Gastroesophageal sphincter (tissue), 4 donors: ENCODE measurements around the gene STK32A. TPM values are rescaled to one million over a fixed set of nuclear protein-coding genes. Genes with fewer than 3 reads are reported as not detected.

Experiments
- ATAC-seq: fragments of 150-250 bp; one replicate; pipeline ENCODE4 v1.9.1; 2016; ENCODE audit warnings: mild to moderate bottlenecking, moderate library complexity
- H3K27ac ChIP-seq, 4 donors: fragments of 200-600 bp; sonication (generic) in 3 of 4; 1 replicate in 3 of 4; 2 replicates in 1 of 4; pipeline ENCODE4 v1.5.1; 2016 to 2019
- H3K27me3 ChIP-seq: fragments of 200-600 bp; sonication (generic); one replicate; pipeline ENCODE4 v1.5.1; 2019
- H3K36me3 ChIP-seq, 2 donors: fragments of 200-600 bp; sonication (generic); one replicate each; pipeline ENCODE4 v1.5.1; 2019; ENCODE audit warnings: control low read depth in 1 of 2
- H3K4me1 ChIP-seq, 3 donors: fragments of 200-600 bp; sonication (generic); 1 replicate in 2 of 3; 2 replicates in 1 of 3; pipeline ENCODE4 v1.5.1; 2016 to 2019; ENCODE audit warnings: control low read depth in 2 of 3
- H3K4me3 ChIP-seq, 2 donors: fragments of 200-600 bp; sonication (generic); one replicate each; pipeline ENCODE4 v1.5.1; 2019; ENCODE audit warnings: mild to moderate bottlenecking in 1 of 2, moderate library complexity in 1 of 2
- H3K9me3 ChIP-seq, 3 donors: fragments of 200-600 bp; sonication (generic); one replicate each; pipeline ENCODE4 v1.5.1; 2017 to 2019; ENCODE audit warnings: control low read depth in 2 of 3
- CTCF ChIP-seq, 4 experiments: fragments of 200-600 bp in 2 of 4; fragments of 450-650 bp in 2 of 4; sonication (generic) in 1 of 4; IDR thresholded peaks; one replicate each; pipeline ENCODE4 v1.5.1; 2017 to 2019; ENCODE audit warnings: antibody characterized with exemption in 4 of 4, mild to moderate bottlenecking in 2 of 4, moderate library complexity in 2 of 4
- EP300 ChIP-seq: sonication (generic); formaldehyde crosslinking; IDR thresholded peaks from one replicate; pipeline ENCODE4 v1.6.1; 2017; ENCODE audit warnings: antibody characterized with exemption, mild to moderate bottlenecking
- POLR2A ChIP-seq, 2 donors: fragments of 450-650 bp; IDR thresholded peaks; one replicate each; pipeline ENCODE4 v1.6.1; 2017; ENCODE audit warnings: antibody characterized with exemption in 2 of 2, mild to moderate bottlenecking in 2 of 2, moderate library complexity in 1 of 2
- POLR2AphosphoS5 ChIP-seq: sonication (generic); formaldehyde crosslinking; IDR thresholded peaks from one replicate; pipeline ENCODE4 v1.6.1; 2017; ENCODE audit warnings: antibody characterized with exemption
- WGBS, 2 donors: methylation state at CpG; one replicate each; pipeline ENCODE4 v1.1.5; 2018; ENCODE audit warnings: low coverage in 1 of 2; 5-methylcytosine and 5-hydroxymethylcytosine counted together
- total RNA-seq, 4 donors: library from RNA; depleted of rRNA; stranded (reverse); fragments of >200 nt; gene quantifications; one replicate each; pipeline ENCODE4 v1.1.0, GENCODE V29; 2016

The STK32A gene
- total RNA-seq, 4 donors from 2014 or later, result 0.77 to 3.7 (median 2.4) TPM

GRCh38 chr5:147341345-147341744, 106.5 kb downstream of the STK32A start:
- Histone ChIP-seq H3K9me3 (peaks cover 0 to 8% (median 0%) of the 10 kb centered on the region in 3 donors), H3K4me1 (no peaks in the 10 kb centered on the region), H3K27me3 (no peaks in the 10 kb centered on the region), H3K27ac (no peak overlapping the region), H3K36me3 (no peaks in the 10 kb centered on the region), H3K4me3 (no peak overlapping the region)
- no peak for TF ChIP-seq POLR2A (IDR thresholded peaks at IDR 0.05)
- TF ChIP-seq POLR2AphosphoS5, result no peak
- no peak for TF ChIP-seq EP300
- no peak for TF ChIP-seq CTCF (IDR thresholded peaks at IDR 0.05)
- no peak for ATAC-seq

- Histone ChIP-seq H3K27me3 (no peaks in the 10 kb centered on the region), H3K27ac (no peak overlapping the region), H3K4me1 (no peaks in the 10 kb centered on the region), H3K9me3 (no peaks in the 10 kb centered on the region), H3K4me3 (no peak overlapping the region), H3K36me3 (no peaks in the 10 kb centered on the region)
- ATAC-seq, result no peak
- WGBS, 2 donors, result 10 to 15% methylated on average over 1 of the region's 1 CpG
- TF ChIP-seq POLR2A (IDR thresholded peaks at IDR 0.05) (no peak), POLR2AphosphoS5 (no peak), EP300 (no peak)
These were observed 110.0 kb downstream of the STK32A start for GRCh38 chr5:147344861-147345260.

GRCh38 chr5:147346006-147346561, 111.3 kb downstream of the STK32A start:
- no peak for ATAC-seq
- H3K9me3 ChIP-seq, result no peaks in the 10 kb centered on the region
- WGBS, 2 donors, result 75 to 78% methylated on average over 3 to 5 of the region's 5 CpGs
- no peaks in the 10 kb centered on the region for H3K4me1 ChIP-seq
- TF ChIP-seq POLR2A (IDR thresholded peaks at IDR 0.05), result no peak
- TF ChIP-seq EP300, result no peak
- TF ChIP-seq POLR2AphosphoS5, result no peak
- no peak for TF ChIP-seq CTCF (IDR thresholded peaks at IDR 0.05)
- H3K36me3 ChIP-seq, result no peaks in the 10 kb centered on the region
- H3K27ac ChIP-seq, result no peak overlapping the region
- no peaks in the 10 kb centered on the region for H3K27me3 ChIP-seq
- H3K4me3 ChIP-seq, result no peak overlapping the region

GRCh38 chr5:147348046-147348445, 113.2 kb downstream of the STK32A start:
- WGBS, 2 donors, result 71 to 90% methylated on average over 2 of the region's 2 CpGs
- Histone ChIP-seq H3K9me3 (no peaks in the 10 kb centered on the region), H3K27ac (no peak overlapping the region), H3K27me3 (no peaks in the 10 kb centered on the region), H3K4me1 (no peaks in the 10 kb centered on the region), H3K36me3 (no peaks in the 10 kb centered on the region), H3K4me3 (no peak overlapping the region)
- TF ChIP-seq CTCF (IDR thresholded peaks at IDR 0.05), result no peak
- no peak for ATAC-seq

GRCh38 chr5:147348451-147348850, 113.6 kb downstream of the STK32A start:
- H3K4me3 ChIP-seq, result no peak overlapping the region
- no peaks in the 10 kb centered on the region for H3K4me1 ChIP-seq
- no peaks in the 10 kb centered on the region for H3K36me3 ChIP-seq
- ATAC-seq, result no peak
- no peak for TF ChIP-seq POLR2A (IDR thresholded peaks at IDR 0.05)
- no peak for TF ChIP-seq POLR2AphosphoS5
- TF ChIP-seq CTCF (IDR thresholded peaks at IDR 0.05), result no peak
- no peak for TF ChIP-seq EP300
- H3K27me3 ChIP-seq, result no peaks in the 10 kb centered on the region
- no peak overlapping the region for H3K27ac ChIP-seq
- H3K9me3 ChIP-seq, result no peaks in the 10 kb centered on the region
- 88 to 92% methylated on average over 4 to 5 of the region's 5 CpGs for WGBS, 2 donors
